ENCODE results near the gene PPEF2.

PPEF2 gene

DNA sequence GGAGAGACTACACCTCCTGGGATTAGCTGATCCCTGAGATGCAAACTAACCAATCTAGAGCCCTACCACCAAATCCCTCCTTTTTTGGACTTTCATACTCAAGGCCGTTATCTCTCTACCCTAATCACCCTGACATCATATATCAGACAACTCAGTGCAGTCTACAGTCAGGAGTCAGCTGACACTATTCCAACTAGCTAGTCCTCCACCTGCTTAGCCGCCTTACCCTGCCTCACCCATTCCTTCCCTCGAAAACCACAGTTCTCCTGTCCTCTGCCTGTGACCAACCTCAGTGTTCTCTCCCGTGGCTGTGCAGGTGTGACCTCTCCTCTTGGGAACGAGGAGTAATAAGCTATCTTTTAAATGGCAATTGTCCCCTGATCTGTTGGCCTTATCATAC is 1.8 kb upstream of the PPEF2 start:
- DNase-seq (ENCODE audit: insufficient read length, low spot score) (no peak), FAIRE-seq (no peak)
- TF ChIP-seq SPI1 (IDR thresholded peaks at IDR 0.05; ENCODE audit: low read depth, low read length) (no peak), POLR2AphosphoS5 (IDR thresholded peaks at IDR 0.05; ENCODE audit: low read depth, low read length) (no peak), POLR2A (IDR thresholded peaks at IDR 0.05; ENCODE audit: low read depth, low read length) (no peak), TAF1 (IDR thresholded peaks at IDR 0.05; ENCODE audit: low read depth, low read length) (no peak), POU2F2 (IDR thresholded peaks at IDR 0.05; ENCODE audit: low read depth, low read length) (no peak), PAX5 (IDR thresholded peaks at IDR 0.05; ENCODE audit: insufficient read depth, low read length, severe bottlenecking) (no peak)

DNA sequence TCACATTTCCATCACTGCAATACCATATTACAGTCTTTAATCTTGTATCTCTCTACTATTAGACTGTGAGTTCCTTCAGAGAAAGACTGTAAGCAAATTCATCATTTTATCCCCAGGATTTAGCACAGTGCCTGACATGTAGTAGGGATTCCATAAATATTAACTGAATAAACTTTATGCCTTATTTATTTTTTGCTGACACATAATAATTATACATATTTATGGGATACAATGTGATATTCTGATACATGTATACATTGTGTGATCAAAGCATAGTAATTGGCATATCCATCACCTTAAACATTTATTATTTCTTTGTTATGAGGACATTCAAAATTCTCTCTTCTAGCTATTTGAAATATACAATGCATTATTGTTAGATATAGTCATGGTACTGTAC is 3.7 kb downstream of the PPEF2 start:
- FAIRE-seq (no peak), DNase-seq (ENCODE audit: insufficient read length, low spot score) (no peak)
- TF ChIP-seq PAX5 (IDR thresholded peaks at IDR 0.05; ENCODE audit: insufficient read depth, low read length, severe bottlenecking) (no peak), POU2F2 (IDR thresholded peaks at IDR 0.05; ENCODE audit: low read depth, low read length) (no peak), POLR2AphosphoS5 (IDR thresholded peaks at IDR 0.05; ENCODE audit: low read depth, low read length) (no peak), POLR2A (IDR thresholded peaks at IDR 0.05; ENCODE audit: low read depth, low read length) (no peak), SPI1 (IDR thresholded peaks at IDR 0.05; ENCODE audit: low read depth, low read length) (no peak), TAF1 (IDR thresholded peaks at IDR 0.05; ENCODE audit: low read depth, low read length) (no peak)

DNA sequence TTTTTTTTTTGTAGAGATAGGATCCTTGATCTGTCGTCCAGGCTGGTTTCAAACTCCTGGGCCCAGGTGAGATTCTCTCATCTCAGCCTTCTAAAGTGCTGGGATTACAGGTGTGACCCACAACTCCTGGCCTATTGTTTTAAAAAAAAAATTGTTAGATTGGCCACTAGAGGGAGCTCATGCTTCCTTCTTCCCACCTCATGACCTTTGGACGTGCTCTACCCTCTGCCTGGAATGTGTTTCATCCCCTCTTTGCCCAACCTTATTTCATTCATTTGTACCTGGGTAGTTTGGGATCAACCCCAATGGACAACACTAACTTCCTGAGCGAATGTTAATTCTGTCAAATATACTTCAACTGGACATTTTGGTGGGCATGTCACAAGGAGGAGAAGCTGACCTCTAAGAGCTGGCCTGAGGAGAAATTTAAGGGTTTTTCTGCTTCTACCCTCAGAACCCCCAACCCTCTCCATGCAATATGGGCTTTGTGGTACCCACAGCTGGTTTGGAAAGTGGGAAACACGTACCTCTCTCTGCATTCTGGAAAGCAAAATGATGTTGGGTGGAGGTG is 6.4 kb downstream of the PPEF2 start:
- TF ChIP-seq POLR2A (IDR thresholded peaks at IDR 0.05; ENCODE audit: low read depth, low read length) (no peak), POU2F2 (IDR thresholded peaks at IDR 0.05; ENCODE audit: low read depth, low read length) (no peak), TAF1 (IDR thresholded peaks at IDR 0.05; ENCODE audit: low read depth, low read length) (no peak), SPI1 (IDR thresholded peaks at IDR 0.05; ENCODE audit: low read depth, low read length) (no peak), POLR2AphosphoS5 (IDR thresholded peaks at IDR 0.05; ENCODE audit: low read depth, low read length) (no peak), PAX5 (IDR thresholded peaks at IDR 0.05; ENCODE audit: insufficient read depth, low read length, severe bottlenecking) (no peak)
- FAIRE-seq (peak; percentile 48), DNase-seq (ENCODE audit: insufficient read length, low spot score) (no peak)

DNA sequence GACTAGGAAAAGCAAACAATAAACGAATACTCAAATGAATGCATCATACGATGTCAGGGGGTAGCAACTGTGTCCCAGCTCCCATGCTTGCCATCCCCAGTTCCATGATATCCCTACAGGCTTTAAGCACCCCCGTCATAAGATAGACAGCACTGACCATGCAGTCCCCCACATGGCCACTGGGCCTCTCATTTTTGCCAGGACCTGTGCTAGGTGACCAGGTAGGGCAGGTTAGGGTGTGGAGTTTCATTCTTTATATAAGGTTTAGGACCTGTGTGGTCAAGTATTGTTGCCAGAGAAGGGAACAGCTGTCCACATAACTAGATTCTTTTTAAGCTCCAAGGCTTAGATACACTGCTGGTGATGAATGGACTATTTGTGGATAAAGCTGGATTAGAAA is 9.7 kb downstream of the PPEF2 start:
- TF ChIP-seq POLR2A (IDR thresholded peaks at IDR 0.05; ENCODE audit: low read depth, low read length) (no peak), PAX5 (IDR thresholded peaks at IDR 0.05; ENCODE audit: insufficient read depth, low read length, severe bottlenecking) (no peak), POU2F2 (IDR thresholded peaks at IDR 0.05; ENCODE audit: low read depth, low read length) (no peak), SPI1 (IDR thresholded peaks at IDR 0.05; ENCODE audit: low read depth, low read length) (no peak), POLR2AphosphoS5 (IDR thresholded peaks at IDR 0.05; ENCODE audit: low read depth, low read length) (no peak), TAF1 (IDR thresholded peaks at IDR 0.05; ENCODE audit: low read depth, low read length) (no peak)
- no peak for FAIRE-seq
- DNase-seq (ENCODE audit: insufficient read length, low spot score), result no peak

DNA sequence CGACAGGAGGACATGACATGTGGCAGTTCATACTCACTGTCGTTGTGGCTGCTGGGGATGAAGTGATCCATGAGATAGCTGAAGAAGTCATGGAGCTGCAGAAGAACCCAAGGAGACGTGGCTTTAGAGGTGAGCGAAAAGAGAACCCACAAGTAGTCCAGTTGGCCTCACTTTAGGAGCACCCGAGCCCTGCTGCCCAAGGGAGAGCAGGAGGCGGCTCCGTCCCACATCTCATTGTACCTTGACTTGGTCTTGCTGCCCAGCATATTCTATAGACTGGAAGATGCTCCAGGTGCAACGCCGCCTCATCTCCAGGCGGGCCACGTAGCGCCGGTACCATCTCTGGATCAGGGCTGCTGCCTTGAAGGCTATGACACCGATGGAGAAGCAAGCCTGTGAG is 10.6 kb downstream of the PPEF2 start:
- no peak for FAIRE-seq
- TF ChIP-seq POLR2AphosphoS5 (IDR thresholded peaks at IDR 0.05; ENCODE audit: low read depth, low read length) (no peak), SPI1 (IDR thresholded peaks at IDR 0.05; ENCODE audit: low read depth, low read length) (no peak), POLR2A (IDR thresholded peaks at IDR 0.05; ENCODE audit: low read depth, low read length) (no peak), TAF1 (IDR thresholded peaks at IDR 0.05; ENCODE audit: low read depth, low read length) (no peak), POU2F2 (IDR thresholded peaks at IDR 0.05; ENCODE audit: low read depth, low read length) (no peak), PAX5 (IDR thresholded peaks at IDR 0.05; ENCODE audit: insufficient read depth, low read length, severe bottlenecking) (no peak)

DNA sequence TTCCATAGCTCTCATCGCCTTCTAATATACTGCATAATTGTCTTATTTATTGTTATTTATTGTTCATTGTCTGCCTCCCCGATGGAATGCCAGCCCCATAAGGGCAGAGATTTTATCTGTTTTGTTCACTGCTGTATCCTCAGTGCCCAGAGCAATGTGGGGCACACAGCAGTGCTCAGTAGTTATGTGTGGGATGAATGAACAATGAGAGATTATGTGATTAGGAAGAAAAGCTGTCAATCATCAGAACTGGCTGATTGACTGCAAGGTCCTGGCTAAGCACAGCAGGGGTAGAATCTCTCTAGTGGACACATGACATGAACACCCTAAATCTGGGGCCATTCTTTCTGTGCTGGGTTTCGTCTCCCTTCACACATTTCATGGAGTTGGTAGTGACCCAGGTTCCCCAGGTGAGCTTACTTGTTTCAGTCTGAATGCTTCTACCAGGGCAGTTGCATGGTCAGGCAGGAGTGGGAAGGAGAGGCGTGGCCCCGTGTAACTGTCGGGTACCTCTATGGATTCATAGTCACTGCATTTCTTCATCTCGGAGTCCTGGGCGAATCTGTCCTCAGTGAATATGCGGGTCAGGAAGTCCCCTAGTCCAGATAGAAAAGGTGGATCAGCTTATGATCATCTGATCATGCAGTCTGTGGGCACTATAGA is 12.6 kb downstream of the PPEF2 start:
- TF ChIP-seq SPI1 (IDR thresholded peaks at IDR 0.05; ENCODE audit: low read depth, low read length) (no peak), POU2F2 (IDR thresholded peaks at IDR 0.05; ENCODE audit: low read depth, low read length) (no peak), PAX5 (IDR thresholded peaks at IDR 0.05; ENCODE audit: insufficient read depth, low read length, severe bottlenecking) (no peak), POLR2AphosphoS5 (IDR thresholded peaks at IDR 0.05; ENCODE audit: low read depth, low read length) (no peak), POLR2A (IDR thresholded peaks at IDR 0.05; ENCODE audit: low read depth, low read length) (no peak), TAF1 (IDR thresholded peaks at IDR 0.05; ENCODE audit: low read depth, low read length) (no peak)
- FAIRE-seq, result no peak
- DNase-seq (ENCODE audit: insufficient read length, low spot score), result no peak

More for the DNA sequence above, 10.6 kb downstream of the PPEF2 start:
- DNase-seq (ENCODE audit: insufficient read length, low spot score), result no peak

DNA sequence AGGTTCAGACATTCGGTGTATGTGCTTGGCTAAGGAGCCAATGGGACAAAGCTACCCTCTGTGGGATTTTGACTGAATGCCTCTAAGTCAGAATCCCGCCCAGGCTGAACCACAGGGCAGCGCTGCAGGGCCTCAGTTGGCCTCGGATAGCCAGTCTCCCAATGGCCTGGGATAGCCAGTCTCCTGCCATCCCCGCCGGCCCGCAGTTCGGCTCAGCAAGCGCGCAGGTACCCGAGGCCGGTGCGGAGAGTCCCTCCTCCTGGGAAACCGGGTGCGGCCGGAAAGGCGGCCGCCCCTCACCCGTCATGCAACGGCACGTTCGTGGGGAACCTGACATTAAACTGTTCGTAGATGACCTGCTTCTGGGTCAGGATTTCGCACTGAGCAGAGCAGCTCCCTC is 16.1 kb downstream of the PPEF2 start:
- no peak for FAIRE-seq
- no peak for DNase-seq (ENCODE audit: insufficient read length, low spot score)
- TF ChIP-seq SPI1 (IDR thresholded peaks at IDR 0.05; ENCODE audit: low read depth, low read length), result no peak
- no peak for TF ChIP-seq TAF1 (IDR thresholded peaks at IDR 0.05; ENCODE audit: low read depth, low read length)
- no peak for TF ChIP-seq POLR2A (IDR thresholded peaks at IDR 0.05; ENCODE audit: low read depth, low read length)
- no peak for TF ChIP-seq POU2F2 (IDR thresholded peaks at IDR 0.05; ENCODE audit: low read depth, low read length)
- TF ChIP-seq POLR2AphosphoS5 (IDR thresholded peaks at IDR 0.05; ENCODE audit: low read depth, low read length), result no peak
- TF ChIP-seq PAX5 (IDR thresholded peaks at IDR 0.05; ENCODE audit: insufficient read depth, low read length, severe bottlenecking), result no peak

DNA sequence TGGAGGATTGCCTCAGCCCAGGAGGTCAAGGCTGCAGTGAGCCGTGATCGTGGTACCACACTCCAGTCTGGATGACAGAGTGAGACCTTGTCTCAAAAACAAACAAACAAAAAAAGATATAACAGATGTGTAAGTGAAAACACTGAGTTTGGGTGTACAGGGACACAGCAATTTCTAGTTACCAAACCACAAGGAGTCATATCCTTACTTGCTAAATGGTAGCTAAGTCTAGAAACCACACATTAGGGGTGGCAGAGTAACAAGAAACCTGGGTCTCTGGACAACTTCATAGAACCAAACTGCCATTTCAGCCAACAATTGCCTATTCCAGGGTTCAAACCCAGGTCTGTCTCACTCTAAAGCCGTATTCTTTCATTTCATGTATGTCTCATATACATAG is 20.8 kb downstream of the PPEF2 start:
- TF ChIP-seq POU2F2 (IDR thresholded peaks at IDR 0.05; ENCODE audit: low read depth, low read length), result no peak
- no peak for TF ChIP-seq SPI1 (IDR thresholded peaks at IDR 0.05; ENCODE audit: low read depth, low read length)
- no peak for TF ChIP-seq POLR2A (IDR thresholded peaks at IDR 0.05; ENCODE audit: low read depth, low read length)
- no peak for TF ChIP-seq POLR2AphosphoS5 (IDR thresholded peaks at IDR 0.05; ENCODE audit: low read depth, low read length)
- TF ChIP-seq TAF1 (IDR thresholded peaks at IDR 0.05; ENCODE audit: low read depth, low read length), result no peak
- no peak for TF ChIP-seq PAX5 (IDR thresholded peaks at IDR 0.05; ENCODE audit: insufficient read depth, low read length, severe bottlenecking)
- FAIRE-seq, result no peak
- no peak for DNase-seq (ENCODE audit: insufficient read length, low spot score)

DNA sequence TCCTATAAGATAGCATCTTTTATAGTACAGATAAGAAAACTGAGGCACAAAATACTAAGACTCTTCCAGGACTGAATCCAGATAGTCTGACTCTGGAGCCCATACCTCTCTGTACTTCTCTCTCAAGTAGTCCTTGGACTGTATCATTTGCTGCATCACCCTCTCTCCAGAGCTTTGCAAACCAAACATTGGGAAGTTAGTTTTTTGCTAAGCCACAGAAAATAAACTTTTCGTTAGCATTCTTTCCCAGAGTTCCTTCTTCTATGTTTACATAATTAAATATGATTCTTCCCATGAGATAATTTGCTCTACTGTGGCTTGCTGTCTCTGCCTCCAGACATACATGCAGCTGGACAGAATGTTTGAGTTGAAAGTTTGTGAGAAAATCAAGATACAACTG is 22.0 kb downstream of the PPEF2 start:
- DNase-seq (ENCODE audit: insufficient read length, low spot score) (no peak), FAIRE-seq (no peak)
- TF ChIP-seq PAX5 (IDR thresholded peaks at IDR 0.05; ENCODE audit: insufficient read depth, low read length, severe bottlenecking) (no peak), SPI1 (IDR thresholded peaks at IDR 0.05; ENCODE audit: low read depth, low read length) (no peak)
